Spleen (tissue), 7 donors: Measurements from ENCODE around the gene PARN.

Experiments
- CTCF ChIP-seq, 11 experiments: fragments of 200-600 bp in 7 of 11; fragments of 450-650 bp in 4 of 11; sonication (generic) in 4 of 11; IDR thresholded peaks in 8 of 11; conservative IDR thresholded peaks in 3 of 11; 1 replicate in 7 of 11; 2 replicates in 4 of 11; pipeline versions ENCODE4 v1.4.0 to v1.8.0; 2016 to 2021; ENCODE audit warnings: antibody characterized with exemption in 11 of 11, inconsistent platforms in 4 of 11, mild to moderate bottlenecking in 1 of 11
- POLR2A ChIP-seq, 3 donors: fragments of 450-650 bp; IDR thresholded peaks; one replicate each; pipeline ENCODE4 v1.5.1; 2017; ENCODE audit warnings: antibody characterized with exemption in 3 of 3, mild to moderate bottlenecking in 1 of 3
- POLR2AphosphoS5 ChIP-seq, 3 donors: sonication (generic); formaldehyde crosslinking; IDR thresholded peaks; one replicate each; pipeline ENCODE4 v1.5.1; 2017; ENCODE audit warnings: antibody characterized with exemption in 3 of 3
- donor health status: DM: no; HTN: no; CAD: no; lungs with moderate emphysema.
- donor health status: DM: no; HTN: no; CAD: no.
- donor health status: DM: no; HTN: no; CAD: no.

GRCh38 chr16:14613991-14614390 is 16.1 kb downstream of the PARN start:
- TF ChIP-seq POLR2AphosphoS5 (IDR thresholded peaks at IDR 0.05), result no peak
- no peak for TF ChIP-seq CTCF (IDR thresholded peaks at IDR 0.05 in 8 of 11, conservative IDR thresholded peaks at IDR 0.05 in 3 of 11)
- no peak for TF ChIP-seq POLR2A (IDR thresholded peaks at IDR 0.05)
